Lower leg skin (tissue), 4 donors: ENCODE data around the gene NEGR1. TPM values are rescaled to one million over a fixed set of nuclear protein-coding genes. Genes with fewer than 3 reads are reported as not detected.

ENCODE experiments used
- DNase-seq, 2 donors: peaks; one replicate each; pipeline ENCODE4 v3.0.0-alpha.2; 2019; ENCODE audit warnings: low spot score in 2 of 2
- H3K4me3 ChIP-seq: fragments of 200-600 bp; sonication (generic); 2 replicates; pipeline ENCODE4 v1.5.1; 2017; ENCODE audit warnings: mild to moderate bottlenecking, low read depth; ENCODE audit not compliant: poor library complexity, severe bottlenecking
- CTCF ChIP-seq, 3 donors: fragments of 450-650 bp; IDR thresholded peaks; one replicate each; pipeline ENCODE4 v1.5.1; 2016; ENCODE audit warnings: antibody characterized with exemption in 3 of 3, mild to moderate bottlenecking in 3 of 3, moderate library complexity in 2 of 3
- POLR2A ChIP-seq, 2 donors: fragments of 450-650 bp; IDR thresholded peaks; one replicate each; pipeline ENCODE4 v1.6.1; 2016 to 2017; ENCODE audit warnings: antibody characterized with exemption in 2 of 2, mild to moderate bottlenecking in 1 of 2, moderate library complexity in 1 of 2
- WGBS, 2 donors: methylation state at CpG; one replicate each; pipeline ENCODE4 v1.1.5; 2018; 5-methylcytosine and 5-hydroxymethylcytosine counted together
- intact Hi-C: fragments of 100-400 bp; cut with DNase I; formaldehyde crosslinking; loops from one replicate; pipeline ENCODE4 v1.15.0; 2023; ENCODE audit warnings: low total_unique reads
- total RNA-seq, 4 donors: library from RNA; depleted of rRNA; stranded (reverse); fragments of >200 nt; gene quantifications; one replicate each; pipeline ENCODE4 v1.1.0, GENCODE V29; 2016

The NEGR1 gene
- total RNA-seq, 4 donors from 2014 or later = 4.1 to 13.6 (median 6.0) TPM

GRCh38 chr1:71653952-71654351 is 628.4 kb downstream of the NEGR1 start:
- TF ChIP-seq POLR2A (IDR thresholded peaks at IDR 0.05) (no peak), CTCF (IDR thresholded peaks at IDR 0.05) (no peak)
- no peak overlapping the region for H3K4me3 ChIP-seq
- DNase-seq = no peak
- 78 to 82% methylated on average over 2 of the region's 2 CpGs for WGBS, 2 donors
- intact Hi-C loops = no loop called here

GRCh38 chr1:71651214-71651613 is 631.1 kb downstream of the NEGR1 start:
- no peak for DNase-seq
- H3K4me3 ChIP-seq = no peak overlapping the region
- TF ChIP-seq CTCF (IDR thresholded peaks at IDR 0.05) (no peak), POLR2A (IDR thresholded peaks at IDR 0.05) (no peak)
- intact Hi-C loops = no loop called here
- 77 to 81% methylated on average over 1 of the region's 1 CpG for WGBS, 2 donors

- no peak for TF ChIP-seq CTCF (IDR thresholded peaks at IDR 0.05)
- TF ChIP-seq POLR2A (IDR thresholded peaks at IDR 0.05) = no peak
- WGBS, 2 donors = 64 to 71% methylated on average over 3 of the region's 3 CpGs
- DNase-seq = no peak
- intact Hi-C loops = no loop called here
- H3K4me3 ChIP-seq = no peak overlapping the region
Observed at GRCh38 chr1:71650119-71650518, 632.2 kb downstream of the NEGR1 start.

GRCh38 chr1:71649608-71650007 is 632.7 kb downstream of the NEGR1 start:
- 26 to 30% methylated on average over 1 of the region's 1 CpG for WGBS, 2 donors
- intact Hi-C loops = no loop called here
- H3K4me3 ChIP-seq = no peak overlapping the region
- no peak for DNase-seq
- TF ChIP-seq CTCF (IDR thresholded peaks at IDR 0.05) = no peak

GRCh38 chr1:71647513-71648300 is 634.6 kb downstream of the NEGR1 start:
- H3K4me3 ChIP-seq = no peak overlapping the region
- intact Hi-C loops = no loop called here
- 52 to 71% methylated on average over 1 of the region's 1 CpG for WGBS, 2 donors
- TF ChIP-seq POLR2A (IDR thresholded peaks at IDR 0.05) (no peak), CTCF (IDR thresholded peaks at IDR 0.05) (no peak)
- DNase-seq = no peak

- DNase-seq = no peak
- 90 to 94% methylated on average over 2 of the region's 2 CpGs for WGBS, 2 donors
- no peak overlapping the region for H3K4me3 ChIP-seq
- intact Hi-C loops = no loop called here
- TF ChIP-seq CTCF (IDR thresholded peaks at IDR 0.05) = no peak
Observed at GRCh38 chr1:71645015-71645414, 637.3 kb downstream of the NEGR1 start.
